SK-N-SH (cell line): Measurements from ENCODE around the gene PCED1B. TPM values are rescaled to one million over a fixed set of nuclear protein-coding genes. Genes with fewer than 3 reads are reported as not detected.

Source experiments
- CTCF ChIA-PET: fragments of 300-600, 350-600 bp; formaldehyde crosslinking; extraction: SDS; loops from one replicate; lab custom pipeline; 2021; lab: Yijun Ruan, JAX
- POLR2A ChIA-PET: fragments of 350-600 bp; sonication (Branson Sonifier 250); formaldehyde crosslinking; extraction: SDS; loops from one replicate; lab custom pipeline; 2020; ENCODE audit warnings: antibody characterized with exemption, inconsistent platforms; lab: Yijun Ruan, JAX
- DNase-seq: peaks from one replicate; pipeline ENCODE4 v3.0.0; 2012
- H2AFZ ChIP-seq: fragments of 200-600 bp; sonication (generic); 2 replicates; pipeline ENCODE4 v1.8.1; 2016; ENCODE audit warnings: antibody characterized with exemption, mild to moderate bottlenecking, low read depth
- H3F3A ChIP-seq: fragments of 200-600 bp; sonication (generic); replicated peaks from 2 replicates; pipeline ENCODE3; 2016; ENCODE audit warnings: antibody characterized with exemption, mild to moderate bottlenecking; ENCODE audit not compliant: insufficient read depth
- H3K27ac ChIP-seq, 2 experiments: fragments of 200-500 bp in 1 of 2; fragments of 200-600 bp in 1 of 2; sonication (Bioruptor generic) in 1 of 2; sonication (generic), shearing (Covaris generic) in 1 of 2; 2 replicates each; pipeline versions ENCODE4 v1.5.1 to v1.6.1; 2014 to 2016; ENCODE audit warnings: low read depth in 2 of 2, inconsistent platforms in 1 of 2, low read length in 1 of 2, mild to moderate bottlenecking in 1 of 2, mixed read lengths in 1 of 2
- H3K27me3 ChIP-seq: fragments of 200-600 bp; sonication (generic), shearing (Covaris generic); 2 replicates; pipeline ENCODE4 v1.6.1; 2016; ENCODE audit warnings: mixed run types; ENCODE audit not compliant: insufficient read depth
- H3K36me3 ChIP-seq, 2 experiments: fragments of 200-500 bp in 1 of 2; fragments of 200-600 bp in 1 of 2; sonication (Bioruptor generic) in 1 of 2; sonication (generic) in 1 of 2; replicated peaks in 1 of 2; 2 replicates each; pipeline versions ENCODE3 to v1.5.1; 2014 to 2016; ENCODE audit warnings: low read length in 1 of 2, mild to moderate bottlenecking in 1 of 2; ENCODE audit not compliant: insufficient read depth in 2 of 2, control insufficient read depth in 1 of 2
- H3K4me1 ChIP-seq, 2 experiments: fragments of 200-500 bp in 1 of 2; fragments of 200-600 bp in 1 of 2; sonication (Bioruptor generic) in 1 of 2; sonication (generic), shearing (Covaris generic) in 1 of 2; 2 replicates each; pipeline versions ENCODE4 v1.5.1 to v1.6.1; 2014 to 2016; ENCODE audit warnings: low read depth in 1 of 2, low read length in 1 of 2, mixed run types in 1 of 2; ENCODE audit not compliant: insufficient read depth in 2 of 2, control insufficient read depth in 1 of 2
- H3K4me2 ChIP-seq: fragments of 200-600 bp; sonication (generic), shearing (Covaris generic); 2 replicates; pipeline ENCODE4 v1.6.1; 2017; ENCODE audit warnings: mixed run types
- H3K4me3 ChIP-seq, 2 experiments: fragments of 200-500 bp in 1 of 2; fragments of 200-600 bp in 1 of 2; sonication (Bioruptor generic) in 1 of 2; sonication (generic), shearing (Covaris generic) in 1 of 2; 2 replicates each; pipeline versions ENCODE4 v1.5.1 to v1.8.1; 2014 to 2016; ENCODE audit warnings: low read depth in 2 of 2, inconsistent platforms in 1 of 2, low read length in 1 of 2, mild to moderate bottlenecking in 1 of 2, mixed read lengths in 1 of 2, moderate library complexity in 1 of 2
- H3K79me2 ChIP-seq: fragments of 200-600 bp; sonication (generic); 2 replicates; pipeline ENCODE4 v1.8.1; 2017; ENCODE audit warnings: mild to moderate bottlenecking; ENCODE audit not compliant: insufficient read depth
- H3K9ac ChIP-seq: fragments of 200-600 bp; sonication (generic); 2 replicates; pipeline ENCODE4 v1.6.1; 2017; ENCODE audit warnings: mixed run types
- H3K9me2 ChIP-seq: fragments of 200-600 bp; sonication (generic); 2 replicates; pipeline ENCODE4 v1.6.1; 2017; ENCODE audit warnings: mixed run types
- H3K9me3 ChIP-seq: fragments of 200-600 bp; sonication (generic); 2 replicates; pipeline ENCODE4 v1.6.1; 2017; ENCODE audit warnings: mixed run types, mild to moderate bottlenecking, moderate library complexity
- H4K20me1 ChIP-seq: fragments of 200-600 bp; sonication (generic); 2 replicates; pipeline ENCODE4 v1.6.1; 2017; ENCODE audit warnings: mild to moderate bottlenecking, mixed run types; ENCODE audit not compliant: insufficient read depth
- ELF1 ChIP-seq: IDR thresholded peaks from 2 replicates; pipeline ENCODE4 v1.4.0; 2012
- EP300 ChIP-seq, 2 experiments: IDR thresholded peaks; 2 replicates each; pipeline versions ENCODE4 v1.4.0 to v1.6.1; 2012; ENCODE audit warnings: borderline replicate concordance in 1 of 2, low read depth in 1 of 2, low read length in 1 of 2
- FOSL2 ChIP-seq: IDR thresholded peaks from 2 replicates; pipeline ENCODE4 v1.4.0; 2012; ENCODE audit warnings: low read depth, mild to moderate bottlenecking, moderate library complexity, borderline replicate concordance
- FOXJ3 ChIP-seq: sonication (generic); formaldehyde crosslinking; IDR thresholded peaks from 2 replicates; pipeline ENCODE4 v1.5.1; 2020; ENCODE audit warnings: mild to moderate bottlenecking, missing genetic modification reagents
- FOXM1 ChIP-seq: IDR thresholded peaks from 2 replicates; pipeline ENCODE4 v1.4.0; 2012; ENCODE audit warnings: low read depth, mild to moderate bottlenecking
- IRF3 ChIP-seq: fragments of 150-350 bp; IDR thresholded peaks from 2 replicates; pipeline ENCODE4 v1.6.1; 2016; ENCODE audit warnings: mild to moderate bottlenecking, low read depth, low read length
- MAX ChIP-seq: IDR thresholded peaks from 2 replicates; pipeline ENCODE4 v1.4.0; 2012; ENCODE audit warnings: low read depth
- MEF2A ChIP-seq: IDR thresholded peaks from 2 replicates; pipeline ENCODE4 v1.4.0; 2012; ENCODE audit warnings: low read depth, borderline replicate concordance
- NFIC ChIP-seq: IDR thresholded peaks from 2 replicates; pipeline ENCODE4 v1.4.0; 2012; ENCODE audit warnings: borderline replicate concordance
- POLR2AphosphoS5 ChIP-seq: IDR thresholded peaks from 2 replicates; pipeline ENCODE4 v1.6.1; 2012; ENCODE audit warnings: low read depth, low read length
- REST ChIP-seq: IDR thresholded peaks from 2 replicates; pipeline ENCODE4 v1.6.1; 2012; ENCODE audit warnings: mild to moderate bottlenecking, low read depth, low read length, moderate library complexity
- RFX5 ChIP-seq: IDR thresholded peaks from 2 replicates; pipeline ENCODE4 v1.6.1; 2012; ENCODE audit warnings: mild to moderate bottlenecking, improper control_type of control experiment, low read length
- RXRA ChIP-seq: IDR thresholded peaks from 2 replicates; pipeline ENCODE4 v1.4.0; 2012; ENCODE audit warnings: low read depth, mild to moderate bottlenecking, borderline replicate concordance
- TAF1 ChIP-seq: IDR thresholded peaks from 2 replicates; pipeline ENCODE4 v1.6.1; 2012; ENCODE audit warnings: low read depth, mild to moderate bottlenecking, low read length, moderate library complexity, borderline replicate concordance
- TEAD4 ChIP-seq: IDR thresholded peaks from 2 replicates; pipeline ENCODE4 v1.4.0; 2012; ENCODE audit warnings: mild to moderate bottlenecking, borderline replicate concordance; ENCODE audit not compliant: insufficient read depth
- USF1 ChIP-seq: IDR thresholded peaks from 2 replicates; pipeline ENCODE4 v1.4.0; 2012; ENCODE audit warnings: low read depth, borderline replicate concordance
- ZBTB33 ChIP-seq: IDR thresholded peaks from 2 replicates; pipeline ENCODE4 v1.4.0; 2012; ENCODE audit warnings: low read depth, borderline replicate concordance
- WGBS: methylation state at CpG from one replicate; pipeline ENCODE4 v1.1.6; 2017; ENCODE audit warnings: low lambda C conversion rate; 5-methylcytosine and 5-hydroxymethylcytosine counted together
- polyA plus RNA-seq, 3 experiments: library from polyadenylated mRNA; depleted of rRNA; stranded (reverse); fragments of >200 nt; gene quantifications; 2 replicates each; pipeline ENCODE4 v1.2.3, GENCODE V29; 2012

Gene PCED1B
- polyA plus RNA-seq, 1 of the 3 experiments (the other 2 are of a cell fraction): 0.21 TPM

- TF ChIP-seq MAX (no peak), TEAD4 (no peak), NFIC (no peak), POLR2AphosphoS5 (no peak), RXRA (no peak), EP300 (IDR thresholded peaks at IDR 0.05; ENCODE audit: borderline replicate concordance in 1 of 2, low read depth in 1 of 2, low read length in 1 of 2) (no peak), MEF2A (no peak), ELF1 (no peak), TAF1 (no peak), USF1 (no peak), REST (no peak), FOXJ3 (no peak), FOSL2 (no peak), ZBTB33 (no peak), RFX5 (no peak), FOXM1 (no peak), IRF3 (no peak)
- no peak overlapping the region for H3K4me3 ChIP-seq
- peaks cover 13% of the 10 kb centered on the region; the same call in 1 of the 2 replicates for H3K27me3 ChIP-seq
- H3K36me3 ChIP-seq: no peaks in the 10 kb centered on the region
- no peaks in the 10 kb centered on the region for H3K9me3 ChIP-seq
- no peak overlapping the region for H3K9ac ChIP-seq
- no peaks in the 10 kb centered on the region for H3K79me2 ChIP-seq
- H3K4me1 ChIP-seq: no peaks in the 10 kb centered on the region
- H2AFZ ChIP-seq: no peak overlapping the region
- peaks cover 5% of the 10 kb centered on the region for H3F3A ChIP-seq
- H4K20me1 ChIP-seq: no peaks in the 10 kb centered on the region
- no peaks in the 10 kb centered on the region for H3K9me2 ChIP-seq
- ChIA-PET CTCF (no interaction called here), POLR2A (no interaction called here)
- no peak overlapping the region for H3K4me2 ChIP-seq
- no peak overlapping the region for H3K27ac ChIP-seq
- WGBS: 46% methylated on average over 8 of the region's 8 CpGs
- DNase-seq: no peak
Measured at GRCh38 chr12:47218191-47218654, 138.8 kb downstream of the PCED1B start.
